ENCODE data around the gene KLHL41.
"Not testable (repeated sequence)": the region's sequence is repeated elsewhere in the genome, so short reads cannot be mapped to it uniquely, and the experiment has no call there.

KLHL41 gene

GRCh38 chr2:169570752-169571151 lies 61.2 kb downstream of the KLHL41 start:
- in situ Hi-C loops (cut with MboI; ENCODE audit: low sequenced_read_pairs) = not testable (repeated sequence)

GRCh38 chr2:169571571-169571970 lies 62.1 kb downstream of the KLHL41 start:
- in situ Hi-C loops (cut with MboI; ENCODE audit: low sequenced_read_pairs) = no loop called here

GRCh38 chr2:169572189-169572588 lies 62.7 kb downstream of the KLHL41 start:
- in situ Hi-C loops (cut with MboI; ENCODE audit: low sequenced_read_pairs) = no loop called here

GRCh38 chr2:169572821-169573159 lies 63.3 kb downstream of the KLHL41 start:
- in situ Hi-C loops (cut with MboI; ENCODE audit: low sequenced_read_pairs) = no loop called here

GRCh38 chr2:169573160-169573973 lies 63.9 kb downstream of the KLHL41 start, which contains the start of gene FASTKD1:
Gene FASTKD1 (minus strand): TSS chr2:169573865. CDS start chr2:169572029, 1,836 bp downstream.
- in situ Hi-C loops (cut with MboI; ENCODE audit: low sequenced_read_pairs) = no loop called here

- in situ Hi-C loops (cut with MboI; ENCODE audit: low sequenced_read_pairs) = no loop called here
Observed at GRCh38 chr2:169573974-169574299, 64.4 kb downstream of the KLHL41 start.

GRCh38 chr2:169574539-169574938 lies 65.0 kb downstream of the KLHL41 start:
- in situ Hi-C loops (cut with MboI; ENCODE audit: low sequenced_read_pairs) = not testable (repeated sequence)

- in situ Hi-C loops (cut with MboI; ENCODE audit: low sequenced_read_pairs) = not testable (repeated sequence)
Observed at GRCh38 chr2:169575264-169575663, 65.8 kb downstream of the KLHL41 start.
